ENCODE results near the gene ARHGEF6. TPM values are rescaled to one million over a fixed set of nuclear protein-coding genes. Genes with fewer than 3 reads are reported as not detected.

ARHGEF6 gene
- total RNA-seq, 1 experiment from 2014 or later, result 0.35 TPM

DNA sequence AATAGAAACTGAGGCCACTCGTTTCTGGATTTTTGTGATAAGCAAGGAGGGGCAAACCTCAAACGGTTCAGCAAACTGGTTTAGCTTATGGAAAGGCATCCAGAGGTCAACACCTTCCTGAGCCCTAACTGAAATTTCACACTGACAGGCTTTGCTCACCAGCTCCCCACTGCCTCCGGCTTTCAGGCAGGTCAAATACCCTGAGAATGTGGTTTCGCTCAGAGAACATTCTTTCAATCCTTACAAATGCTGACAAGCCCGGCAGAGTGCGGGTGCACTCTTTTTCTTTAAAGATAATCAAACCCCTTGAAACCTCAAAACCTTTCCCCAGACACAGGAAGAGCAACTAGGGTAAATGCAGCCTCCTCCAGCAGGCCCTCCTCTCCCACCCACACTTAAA, 91.3 kb downstream of the ARHGEF6 start:
- H3K27ac Mint-ChIP-seq (ENCODE audit: low read depth, unreplicated experiment), result no peak overlapping the region
- H3K9me3 Mint-ChIP-seq (ENCODE audit: unreplicated experiment), result no peaks in the 10 kb centered on the region
- no peaks in the 10 kb centered on the region for H3K4me1 Mint-ChIP-seq (ENCODE audit: insufficient read depth, unreplicated experiment)
- BruUV-seq (replicated peaks), result no TSS peak
- peaks cover 42% of the 10 kb centered on the region for H3K27me3 Mint-ChIP-seq (ENCODE audit: insufficient read depth, unreplicated experiment)
- TF ChIP-seq, protein P1, sequence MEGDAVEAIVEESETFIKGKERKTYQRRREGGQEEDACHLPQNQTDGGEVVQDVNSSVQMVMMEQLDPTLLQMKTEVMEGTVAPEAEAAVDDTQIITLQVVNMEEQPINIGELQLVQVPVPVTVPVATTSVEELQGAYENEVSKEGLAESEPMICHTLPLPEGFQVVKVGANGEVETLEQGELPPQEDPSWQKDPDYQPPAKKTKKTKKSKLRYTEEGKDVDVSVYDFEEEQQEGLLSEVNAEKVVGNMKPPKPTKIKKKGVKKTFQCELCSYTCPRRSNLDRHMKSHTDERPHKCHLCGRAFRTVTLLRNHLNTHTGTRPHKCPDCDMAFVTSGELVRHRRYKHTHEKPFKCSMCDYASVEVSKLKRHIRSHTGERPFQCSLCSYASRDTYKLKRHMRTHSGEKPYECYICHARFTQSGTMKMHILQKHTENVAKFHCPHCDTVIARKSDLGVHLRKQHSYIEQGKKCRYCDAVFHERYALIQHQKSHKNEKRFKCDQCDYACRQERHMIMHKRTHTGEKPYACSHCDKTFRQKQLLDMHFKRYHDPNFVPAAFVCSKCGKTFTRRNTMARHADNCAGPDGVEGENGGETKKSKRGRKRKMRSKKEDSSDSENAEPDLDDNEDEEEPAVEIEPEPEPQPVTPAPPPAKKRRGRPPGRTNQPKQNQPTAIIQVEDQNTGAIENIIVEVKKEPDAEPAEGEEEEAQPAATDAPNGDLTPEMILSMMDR (IDR thresholded peaks at IDR 0.05; ENCODE audit: unreplicated experiment), result no peak
- intact Hi-C loops (cut with micrococcal nuclease), result no loop called here
- H3K36me3 Mint-ChIP-seq (ENCODE audit: insufficient read depth, unreplicated experiment), result no peaks in the 10 kb centered on the region
- no peak for DNase-seq (ENCODE audit: unreplicated experiment)
- CTCF ChIA-PET, result interaction anchor here (0.6 to 1.7 kb wide), 4 partner anchors 58 to 655 kb away, joined by 3 to 4 read pairs (median 3); no protein-coding TSS in a partner anchor
- no peak overlapping the region for H3K4me3 Mint-ChIP-seq (ENCODE audit: unreplicated experiment)
- POLR2A ChIA-PET, result no interaction called here

DNA sequence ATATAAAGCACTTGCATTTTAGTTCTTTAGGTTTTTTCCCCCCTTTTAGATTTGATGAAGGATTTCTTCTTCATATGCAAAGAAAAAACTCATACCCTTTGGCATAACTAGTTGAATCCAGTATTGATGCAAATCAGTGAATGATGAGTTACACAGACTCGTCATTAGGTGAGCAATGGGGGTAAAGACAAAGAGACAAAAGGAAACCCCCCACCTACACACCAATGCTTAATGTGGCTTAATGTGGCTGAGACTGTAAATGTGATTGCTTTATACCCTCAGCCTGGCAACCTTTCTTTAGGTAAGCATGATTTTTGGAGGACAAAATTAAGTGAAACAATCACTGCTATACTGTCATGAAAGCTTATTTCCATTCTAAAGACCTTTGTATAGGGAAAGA, 93.3 kb downstream of the ARHGEF6 start:
- DNase-seq (ENCODE audit: unreplicated experiment), result no peak
- no TSS peak for BruUV-seq (replicated peaks)
- Mint-ChIP-seq H3K27ac (ENCODE audit: low read depth, unreplicated experiment) (no peak overlapping the region), H3K4me1 (ENCODE audit: insufficient read depth, unreplicated experiment) (no peaks in the 10 kb centered on the region), H3K27me3 (ENCODE audit: insufficient read depth, unreplicated experiment) (peaks cover 42% of the 10 kb centered on the region), H3K36me3 (ENCODE audit: insufficient read depth, unreplicated experiment) (no peaks in the 10 kb centered on the region), H3K9me3 (ENCODE audit: unreplicated experiment) (no peaks in the 10 kb centered on the region), H3K4me3 (ENCODE audit: unreplicated experiment) (no peak overlapping the region)
- ChIA-PET CTCF (interaction anchor here (1.0 kb wide), 1 partner anchor 417 kb away, joined by 3 read pairs; no protein-coding TSS in a partner anchor), POLR2A (no interaction called here)
- TF ChIP-seq, protein P1 (IDR thresholded peaks at IDR 0.05; ENCODE audit: unreplicated experiment), result no peak
- intact Hi-C loops (cut with micrococcal nuclease), result no loop called here

DNA sequence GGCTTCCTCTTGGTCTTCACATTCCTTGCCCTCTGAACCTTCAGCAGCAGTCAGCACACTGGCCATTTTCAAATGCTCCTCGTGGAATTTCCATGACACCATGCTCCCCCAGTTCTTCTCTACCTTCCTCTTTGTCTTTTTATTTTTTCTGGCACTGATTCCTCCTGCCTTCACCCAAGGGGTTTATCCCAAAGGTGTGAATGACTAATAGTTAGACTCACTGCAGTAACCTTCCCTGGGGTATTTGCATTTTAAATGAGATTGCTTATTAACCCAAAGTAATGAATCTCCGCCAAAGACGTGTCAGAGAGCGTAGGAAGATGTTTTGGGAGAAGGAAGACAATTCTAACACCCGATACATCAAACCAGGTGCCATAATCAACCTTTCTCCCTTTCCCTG, 96.6 kb downstream of the ARHGEF6 start:
- POLR2A ChIA-PET, result interaction anchor here (0.6 kb wide), 1 partner anchor 624 kb away, joined by 3 read pairs; no protein-coding TSS in a partner anchor
- TF ChIP-seq, protein P1 (IDR thresholded peaks at IDR 0.05; ENCODE audit: unreplicated experiment), result no peak
- H3K9me3 Mint-ChIP-seq (ENCODE audit: unreplicated experiment), result no peaks in the 10 kb centered on the region
- no TSS peak for BruUV-seq (replicated peaks)
- no peak overlapping the region for H3K4me3 Mint-ChIP-seq (ENCODE audit: unreplicated experiment)
- CTCF ChIA-PET, result interaction anchor here (0.8 kb wide), 1 partner anchor 11 kb away, joined by 4 read pairs; no protein-coding TSS in a partner anchor
- no peak for DNase-seq (ENCODE audit: unreplicated experiment)
- H3K4me1 Mint-ChIP-seq (ENCODE audit: insufficient read depth, unreplicated experiment), result no peaks in the 10 kb centered on the region
- H3K27ac Mint-ChIP-seq (ENCODE audit: low read depth, unreplicated experiment), result no peak overlapping the region
- intact Hi-C loops (cut with micrococcal nuclease), result no loop called here
- peaks cover 36% of the 10 kb centered on the region for H3K27me3 Mint-ChIP-seq (ENCODE audit: insufficient read depth, unreplicated experiment)
- H3K36me3 Mint-ChIP-seq (ENCODE audit: insufficient read depth, unreplicated experiment), result no peaks in the 10 kb centered on the region

DNA sequence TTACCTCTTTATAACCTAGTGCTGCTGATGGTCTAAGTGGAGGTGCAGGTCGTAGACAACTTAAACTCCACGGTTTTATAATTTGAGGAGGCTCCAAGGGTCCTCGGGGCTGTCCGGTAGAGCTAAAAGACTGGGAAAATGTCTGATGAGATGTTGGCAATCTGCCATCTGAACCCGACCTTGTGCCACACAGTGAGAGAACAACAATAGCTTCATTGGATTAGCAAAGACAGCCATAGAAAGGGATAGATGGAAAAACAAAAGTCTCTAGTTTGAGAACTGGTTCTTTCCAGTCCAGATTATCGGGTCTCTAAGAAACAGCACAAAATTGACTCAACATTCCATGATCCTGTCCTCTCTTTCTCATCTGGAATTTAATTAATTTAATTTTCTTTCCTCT, 101.2 kb downstream of the ARHGEF6 start:
- no peak for DNase-seq (ENCODE audit: unreplicated experiment)
- Mint-ChIP-seq H3K4me1 (ENCODE audit: insufficient read depth, unreplicated experiment) (no peaks in the 10 kb centered on the region), H3K27ac (ENCODE audit: low read depth, unreplicated experiment) (no peak overlapping the region), H3K4me3 (ENCODE audit: unreplicated experiment) (no peak overlapping the region), H3K36me3 (ENCODE audit: insufficient read depth, unreplicated experiment) (no peaks in the 10 kb centered on the region), H3K9me3 (ENCODE audit: unreplicated experiment) (no peaks in the 10 kb centered on the region), H3K27me3 (ENCODE audit: insufficient read depth, unreplicated experiment) (peaks cover 60% of the 10 kb centered on the region)
- no TSS peak for BruUV-seq (replicated peaks)
- ChIA-PET POLR2A (no interaction called here), CTCF (interaction anchor here (1.1 kb wide), 1 partner anchor 102 kb away, joined by 3 read pairs; no protein-coding TSS in a partner anchor)
- intact Hi-C loops (cut with micrococcal nuclease), result no loop called here
- TF ChIP-seq, protein P1 (IDR thresholded peaks at IDR 0.05; ENCODE audit: unreplicated experiment), result no peak

Measured in MCF 10A (cell line).